ENCODE results near the gene PYY.
A peak's percentile ranks its signal among the peaks of the same experiment; 100 is the strongest.
"Not testable (repeated sequence)": the region's sequence is repeated elsewhere in the genome, so short reads cannot be mapped to it uniquely, and the experiment has no call there.

Gene PYY

GRCh38 chr17:43942051-43942685 lies 11.6 kb downstream of the PYY start, which contains the start of gene PPY:
Gene PPY (minus strand): TSS chr17:43942476. CDS start chr17:43941654, 822 bp downstream.
- DNase-seq: no peak

GRCh38 chr17:43940630-43941029 lies 13.1 kb downstream of the PYY start:
- no peak for DNase-seq

GRCh38 chr17:43939886-43940285 lies 13.9 kb downstream of the PYY start:
- DNase-seq: no peak

GRCh38 chr17:43939452-43939851 lies 14.3 kb downstream of the PYY start:
- not testable (repeated sequence) for DNase-seq

GRCh38 chr17:43938838-43939182 lies 14.9 kb downstream of the PYY start:
- DNase-seq: no peak

GRCh38 chr17:43936434-43936833 lies 17.3 kb downstream of the PYY start:
- no peak for DNase-seq

- no peak for DNase-seq
Measured at GRCh38 chr17:43935926-43936261, 17.8 kb downstream of the PYY start.

- no peak for DNase-seq
Measured at GRCh38 chr17:43935204-43935925, 18.4 kb downstream of the PYY start.

- DNase-seq: no peak
Measured at GRCh38 chr17:43932923-43933322, 20.8 kb downstream of the PYY start.

GRCh38 chr17:43932357-43932756 lies 21.4 kb downstream of the PYY start:
- DNase-seq: no peak

- DNase-seq: no peak
Measured at GRCh38 chr17:43931062-43931571, 22.6 kb downstream of the PYY start.

GRCh38 chr17:43928609-43929008 lies 25.1 kb downstream of the PYY start:
- no peak for DNase-seq

- DNase-seq: not testable (repeated sequence)
Measured at GRCh38 chr17:43927929-43928328, 25.8 kb downstream of the PYY start.

- no peak for DNase-seq
Measured at GRCh38 chr17:43927060-43927864, 26.5 kb downstream of the PYY start.

GRCh38 chr17:43924558-43924957 lies 29.2 kb downstream of the PYY start:
- no peak for DNase-seq

GRCh38 chr17:43920500-43921095 lies 33.1 kb downstream of the PYY start:
- no peak for DNase-seq

- no peak for DNase-seq
Measured at GRCh38 chr17:43918026-43918389, 35.7 kb downstream of the PYY start.

GRCh38 chr17:43917348-43918025 lies 36.3 kb downstream of the PYY start:
- DNase-seq: peak; percentile 11

- DNase-seq: no peak
Measured at GRCh38 chr17:43917016-43917347, 36.8 kb downstream of the PYY start.

- DNase-seq: no peak
Measured at GRCh38 chr17:43916385-43916784, 37.4 kb downstream of the PYY start.

- DNase-seq: no peak
Measured at GRCh38 chr17:43915559-43915958, 38.2 kb downstream of the PYY start.

GRCh38 chr17:43914451-43914850 lies 39.3 kb downstream of the PYY start:
- DNase-seq: peak; percentile 94

- no peak for DNase-seq
Measured at GRCh38 chr17:43913584-43913983, 40.2 kb downstream of the PYY start.
